Measurements from ENCODE around the gene LIPK. TPM values are rescaled to one million over a fixed set of nuclear protein-coding genes. Genes with fewer than 3 reads are reported as not detected.

Gene LIPK
- total and polyA plus RNA-seq, 9 of the 15 experiments (the other 6 are each of a cell fraction or from before 2014, with no cell fraction given): not detected

DNA sequence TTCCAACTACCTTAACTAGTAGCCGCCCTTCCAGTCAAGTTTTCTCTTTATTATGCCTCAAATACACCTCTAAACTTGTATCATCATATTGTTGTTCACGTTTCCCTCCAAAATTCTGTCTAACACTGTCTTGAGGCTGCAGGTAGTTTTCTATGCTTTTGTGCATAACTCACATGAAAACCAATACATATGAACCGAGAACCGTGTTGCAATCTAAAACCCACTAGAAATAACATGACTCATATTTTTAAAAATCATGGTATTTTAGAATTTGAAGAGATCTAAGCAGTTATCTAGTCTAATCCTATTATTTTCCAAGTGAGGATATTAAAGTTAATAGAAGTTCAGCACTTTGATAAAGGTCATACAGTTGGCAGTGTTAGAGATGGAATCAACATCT is 23.6 kb upstream of the LIPK start:
- Histone ChIP-seq H3K79me2 (ENCODE audit: control insufficient read depth, insufficient read depth, low read length) (no peaks in the 10 kb centered on the region), H3K36me3 (ENCODE audit: control insufficient read depth, insufficient read depth, low read length) (no peaks in the 10 kb centered on the region), H3K4me1 (replicated peaks in 1 of 2; ENCODE audit: control insufficient read depth in 2 of 2, insufficient read depth in 2 of 2, low read length in 2 of 2) (no peaks in the 10 kb centered on the region), H4K20me1 (replicated peaks; ENCODE audit: control insufficient read depth, insufficient read depth, low read length) (no peaks in the 10 kb centered on the region), H3K9me3 (replicated peaks; ENCODE audit: control insufficient read depth, insufficient read depth, low read depth, low read length) (no peaks in the 10 kb centered on the region), H3K9ac (ENCODE audit: insufficient read depth in 1 of 2, low read depth in 2 of 2, low read length in 2 of 2) (no peak overlapping the region), H3K9me1 (ENCODE audit: control insufficient read depth, insufficient read depth, low read length) (no peaks in the 10 kb centered on the region), H3K4me3 (no peak overlapping the region), H3K4me2 (ENCODE audit: insufficient read depth, low read length) (no peak overlapping the region), H3K27ac (ENCODE audit: extremely low read depth, low read depth, low read length) (no peak overlapping the region), H3K27me3 (ENCODE audit: control insufficient read depth in 2 of 2, insufficient read depth in 2 of 2, low read length in 2 of 2) (no peaks in the 10 kb centered on the region), H2AFZ (ENCODE audit: low read depth, low read length) (no peak overlapping the region)
- intact Hi-C loops (cut with micrococcal nuclease) (no loop called here), in situ Hi-C loops (cut with MboI) (no loop called here)
- POLR2A ChIA-PET: no interaction called here
- TF ChIP-seq, protein P1, sequence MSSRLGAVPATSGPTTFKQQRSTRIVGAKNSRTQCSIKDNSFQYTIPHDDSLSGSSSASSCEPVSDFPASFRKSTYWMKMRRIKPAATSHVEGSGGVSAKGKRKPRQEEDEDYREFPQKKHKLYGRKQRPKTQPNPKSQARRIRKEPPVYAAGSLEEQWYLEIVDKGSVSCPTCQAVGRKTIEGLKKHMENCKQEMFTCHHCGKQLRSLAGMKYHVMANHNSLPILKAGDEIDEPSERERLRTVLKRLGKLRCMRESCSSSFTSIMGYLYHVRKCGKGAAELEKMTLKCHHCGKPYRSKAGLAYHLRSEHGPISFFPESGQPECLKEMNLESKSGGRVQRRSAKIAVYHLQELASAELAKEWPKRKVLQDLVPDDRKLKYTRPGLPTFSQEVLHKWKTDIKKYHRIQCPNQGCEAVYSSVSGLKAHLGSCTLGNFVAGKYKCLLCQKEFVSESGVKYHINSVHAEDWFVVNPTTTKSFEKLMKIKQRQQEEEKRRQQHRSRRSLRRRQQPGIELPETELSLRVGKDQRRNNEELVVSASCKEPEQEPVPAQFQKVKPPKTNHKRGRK (tag; IDR thresholded peaks at IDR 0.05): no peak
- TF ChIP-seq SMARCB1 (IDR thresholded peaks at IDR 0.05; ENCODE audit: insufficient read length, low read depth): no peak
- no peak for TF ChIP-seq ZNF165 (CRISPR knock-in tag; IDR thresholded peaks at IDR 0.05; ENCODE audit: borderline replicate concordance)
- DNase-seq (ENCODE audit: extremely low read depth in 1 of 4, low spot score in 3 of 4) (no peak), FAIRE-seq (no peak), ATAC-seq (no peak)
- 0% methylated on average over 4 of the region's 4 CpGs for whole genome bisulfite sequencing (ENCODE audit: insufficient coverage, low coverage, missing lambda C conversion rate)
- no TSS peak for BruUV-seq (replicated peaks)
- CTCF ChIA-PET (ENCODE audit: low intra/inter-chr PET ratio): no interaction called here

DNA sequence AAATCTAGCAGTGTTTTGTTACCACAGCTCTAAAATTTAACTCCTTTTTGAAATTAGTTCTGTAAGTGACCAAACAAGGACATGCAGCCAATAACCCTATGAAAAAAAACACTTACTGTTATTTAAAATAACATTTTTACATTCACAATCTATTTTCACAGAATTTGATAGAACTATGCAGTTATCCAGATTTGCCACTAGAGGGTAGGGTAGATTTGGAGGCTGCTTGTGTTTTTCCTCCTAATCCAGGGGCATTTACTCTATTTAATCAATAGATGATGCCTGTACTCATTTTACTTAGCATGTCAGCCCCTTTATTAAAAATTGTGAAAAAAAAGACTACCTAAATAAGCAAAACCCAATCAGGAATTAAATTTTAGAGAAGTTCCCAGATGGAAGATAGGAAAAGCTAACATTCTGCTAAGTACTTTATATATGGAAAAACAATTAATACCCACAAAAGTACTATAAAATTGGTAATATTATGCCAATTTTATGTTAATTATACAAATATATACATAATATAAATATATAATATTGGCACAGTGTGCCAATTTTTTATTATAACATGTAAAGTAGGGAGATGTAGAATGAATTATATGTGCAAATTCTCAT is 18.1 kb upstream of the LIPK start:
- ATAC-seq (no peak), DNase-seq (ENCODE audit: extremely low read depth in 1 of 4, low spot score in 3 of 4) (peak in 3 of 4 experiments; percentile 2 to 3 (median 3)), FAIRE-seq (no peak)
- no peaks in the 10 kb centered on the region for H4K20me1 ChIP-seq (replicated peaks; ENCODE audit: control insufficient read depth, insufficient read depth, low read length)
- no peaks in the 10 kb centered on the region for H3K36me3 ChIP-seq (ENCODE audit: control insufficient read depth, insufficient read depth, low read length)
- intact Hi-C loops (cut with micrococcal nuclease): no loop called here
- H3K4me1 ChIP-seq (replicated peaks in 1 of 2; ENCODE audit: control insufficient read depth in 2 of 2, insufficient read depth in 2 of 2, low read length in 2 of 2): no peaks in the 10 kb centered on the region
- in situ Hi-C loops (cut with MboI): no loop called here
- no peaks in the 10 kb centered on the region for H3K27me3 ChIP-seq (ENCODE audit: control insufficient read depth in 2 of 2, insufficient read depth in 2 of 2, low read length in 2 of 2)
- no peak overlapping the region for H3K4me2 ChIP-seq (ENCODE audit: insufficient read depth, low read length)
- no TSS peak for BruUV-seq (replicated peaks)
- no peak overlapping the region for H2AFZ ChIP-seq (ENCODE audit: low read depth, low read length)
- H3K79me2 ChIP-seq (ENCODE audit: control insufficient read depth, insufficient read depth, low read length): no peaks in the 10 kb centered on the region
- CTCF ChIA-PET (ENCODE audit: low intra/inter-chr PET ratio): no interaction called here
- POLR2A ChIA-PET: no interaction called here
- H3K9ac ChIP-seq (ENCODE audit: insufficient read depth in 1 of 2, low read depth in 2 of 2, low read length in 2 of 2): no peak overlapping the region
- no peaks in the 10 kb centered on the region for H3K9me3 ChIP-seq (replicated peaks; ENCODE audit: control insufficient read depth, insufficient read depth, low read depth, low read length)
- no peak overlapping the region for H3K4me3 ChIP-seq
- H3K27ac ChIP-seq (ENCODE audit: extremely low read depth, low read depth, low read length): no peak overlapping the region
- H3K9me1 ChIP-seq (ENCODE audit: control insufficient read depth, insufficient read depth, low read length): no peaks in the 10 kb centered on the region
- no peak for TF ChIP-seq EP300 (IDR thresholded peaks at IDR 0.05; ENCODE audit: low read length)
- TF ChIP-seq, protein P2, sequence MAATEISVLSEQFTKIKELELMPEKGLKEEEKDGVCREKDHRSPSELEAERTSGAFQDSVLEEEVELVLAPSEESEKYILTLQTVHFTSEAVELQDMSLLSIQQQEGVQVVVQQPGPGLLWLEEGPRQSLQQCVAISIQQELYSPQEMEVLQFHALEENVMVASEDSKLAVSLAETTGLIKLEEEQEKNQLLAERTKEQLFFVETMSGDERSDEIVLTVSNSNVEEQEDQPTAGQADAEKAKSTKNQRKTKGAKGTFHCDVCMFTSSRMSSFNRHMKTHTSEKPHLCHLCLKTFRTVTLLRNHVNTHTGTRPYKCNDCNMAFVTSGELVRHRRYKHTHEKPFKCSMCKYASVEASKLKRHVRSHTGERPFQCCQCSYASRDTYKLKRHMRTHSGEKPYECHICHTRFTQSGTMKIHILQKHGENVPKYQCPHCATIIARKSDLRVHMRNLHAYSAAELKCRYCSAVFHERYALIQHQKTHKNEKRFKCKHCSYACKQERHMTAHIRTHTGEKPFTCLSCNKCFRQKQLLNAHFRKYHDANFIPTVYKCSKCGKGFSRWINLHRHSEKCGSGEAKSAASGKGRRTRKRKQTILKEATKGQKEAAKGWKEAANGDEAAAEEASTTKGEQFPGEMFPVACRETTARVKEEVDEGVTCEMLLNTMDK (IDR thresholded peaks at IDR 0.05; ENCODE audit: borderline replicate concordance, insufficient read depth, low read depth, low read length, poor library complexity, severe bottlenecking): no peak
- peak in 1 of 2 experiments; percentile 41; a peak in 2 of 4 replicates for TF ChIP-seq RAD21 (CRISPR knock-in tag; conservative IDR thresholded peaks at IDR 0.05 in 1 of 2, IDR thresholded peaks at IDR 0.05 in 1 of 2)
- TF ChIP-seq YBX1 (IDR thresholded peaks at IDR 0.05): no peak
- TF ChIP-seq ZNF274 (IDR thresholded peaks at IDR 0.05; ENCODE audit: borderline replicate concordance, low read depth, low read length): no peak
- no peak for TF ChIP-seq ERF (CRISPR knock-in tag; IDR thresholded peaks at IDR 0.05)
- no peak for TF ChIP-seq MCM3 (IDR thresholded peaks at IDR 0.05)

Measured in K562 (cell line).